K562 (cell line): Measurements from ENCODE around the gene TSC22D1. TPM values are rescaled to one million over a fixed set of nuclear protein-coding genes. Genes with fewer than 3 reads are reported as not detected.

Experiments
- CBFB ChIP-seq: sonication (generic); formaldehyde crosslinking; IDR thresholded peaks from 2 replicates; pipeline ENCODE4 v1.4.0; 2020; ENCODE audit warnings: mild to moderate bottlenecking, missing genetic modification reagents
- CEBPB ChIP-seq: fragments of 450-650 bp; IDR thresholded peaks from 2 replicates; pipeline ENCODE4 v1.6.1; 2016; ENCODE audit warnings: missing genetic modification characterization, missing compliant biosample characterization
- HMGN3 ChIP-seq: IDR thresholded peaks from 2 replicates; pipeline ENCODE4 v1.6.1; 2011; ENCODE audit warnings: borderline replicate concordance, low read depth, mild to moderate bottlenecking, mixed read lengths, low read length; ENCODE audit not compliant: insufficient read length; ENCODE audit errors: extremely low read depth
- KAT2B ChIP-seq: IDR thresholded peaks from one replicate; pipeline ENCODE4 v1.6.1; 2012; ENCODE audit warnings: low read depth, mild to moderate bottlenecking, control low read depth, inconsistent platforms, low read length, moderate library complexity
- MTF1 ChIP-seq: fragments of 250-450 bp; sonication (Bioruptor Pico); IDR thresholded peaks from 2 replicates; pipeline ENCODE4 v1.9.0; 2021; ENCODE audit warnings: moderate library complexity, mild to moderate bottlenecking, inconsistent platforms, borderline replicate concordance
- PHF21A ChIP-seq: fragments of 450-650 bp; IDR thresholded peaks from 2 replicates; pipeline ENCODE4 v1.6.1; 2017; ENCODE audit warnings: low read depth, borderline replicate concordance
- SUPT5H ChIP-seq: fragments of 450-650 bp; IDR thresholded peaks from 2 replicates; pipeline ENCODE4 v1.6.1; 2016
- TAF7 ChIP-seq: fragments of 450-650 bp; IDR thresholded peaks from 2 replicates; pipeline ENCODE4 v1.6.1; 2016; ENCODE audit warnings: missing genetic modification characterization, missing compliant biosample characterization
- U2AF2 ChIP-seq: fragments of 200-400 bp; formaldehyde crosslinking; optimal IDR thresholded peaks from 2 replicates; pipeline ENCODE3; 2017; ENCODE audit warnings: low read depth, mild to moderate bottlenecking, low read length
- ZC3H8 ChIP-seq: fragments of 450-650 bp; IDR thresholded peaks from 2 replicates; pipeline ENCODE4 v1.6.1; 2017
- polyA plus RNA-seq, 8 experiments: library from polyadenylated mRNA; depleted of rRNA in 4 of 8; stranded (reverse) in 5 of 8; unstranded in 3 of 8; fragments of >200 nt; fragmentation: Nextera tagmentation in 2 of 8; fragmentation: Illumina TruSeq in 1 of 8; extraction: Ambion mirVana in 2 of 8; extraction: Trizol in 1 of 8; gene quantifications; 2 replicates each; pipeline versions ENCODE4 v1.2.1 to v1.2.3, GENCODE V29; 2011 to 2014; ENCODE audit warnings: inconsistent platforms in 1 of 8, missing spikeins in 1 of 8
- total RNA-seq, 7 experiments: library from RNA; depleted of rRNA in 6 of 7; stranded (reverse); fragments of >200 nt in 6 of 7; fragmentation: Illumina TruSeq in 2 of 7; extraction: Trizol in 2 of 7; gene quantifications; 2 replicates each; pipeline versions ENCODE4 v1.2.1 to v1.2.3, GENCODE V29; 2011 to 2021; ENCODE audit warnings: low replicate concordance in 1 of 7
- TF ChIP-seq, protein P1 (sequence below), 2 experiments: fragments of 450-650 bp; IDR thresholded peaks; 2 replicates each; pipeline ENCODE4 v1.6.1; 2016; ENCODE audit warnings: mild to moderate bottlenecking in 2 of 2, borderline replicate concordance in 1 of 2, low read depth in 1 of 2, moderate library complexity in 1 of 2
- TF ChIP-seq, protein P2 (sequence below): fragments of 200-800 bp; sonication (Bioruptor generic); IDR thresholded peaks from 2 replicates; pipeline ENCODE4 v1.6.1; 2016; ENCODE audit warnings: missing genetic modification characterization, missing compliant biosample characterization
- TF ChIP-seq, protein P3 (sequence below): fragments of 250-450 bp; sonication (Bioruptor Pico); IDR thresholded peaks from 2 replicates; pipeline ENCODE4 v1.5.0; 2022; ENCODE audit warnings: mild to moderate bottlenecking

TSC22D1 gene
- total and polyA plus RNA-seq, 9 of the 15 experiments (the other 6 are each of a cell fraction or from before 2014, with no cell fraction given), result 2.6 to 19.8 (median 8.4) TPM

DNA sequence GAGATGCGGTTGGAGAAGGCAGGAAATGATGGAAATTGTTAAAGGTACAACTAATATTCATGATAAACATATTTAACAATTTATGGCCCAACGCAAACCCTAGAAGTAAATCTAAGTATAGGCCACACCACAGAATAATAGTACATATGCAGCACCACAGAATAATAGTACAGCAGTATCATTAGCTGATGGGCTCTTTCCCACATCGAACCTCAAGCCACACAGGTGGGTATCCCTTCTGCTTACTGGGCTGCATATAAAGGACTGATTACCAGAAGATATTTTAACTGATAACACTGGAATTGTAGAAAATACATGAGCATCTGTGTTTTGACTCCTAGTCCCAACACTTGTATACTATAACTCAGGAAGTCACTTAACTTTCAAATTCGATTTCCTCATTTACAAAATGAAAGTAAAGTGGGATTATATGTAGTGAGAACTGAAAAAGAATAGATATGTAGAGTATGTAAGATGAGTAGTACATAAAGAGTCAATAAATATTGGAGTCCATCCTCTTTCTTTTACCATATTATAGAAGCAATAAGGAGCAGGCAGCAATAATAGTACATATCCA, 91.5 kb downstream of the TSC22D1 start (continued):
- TF ChIP-seq, protein P1, sequence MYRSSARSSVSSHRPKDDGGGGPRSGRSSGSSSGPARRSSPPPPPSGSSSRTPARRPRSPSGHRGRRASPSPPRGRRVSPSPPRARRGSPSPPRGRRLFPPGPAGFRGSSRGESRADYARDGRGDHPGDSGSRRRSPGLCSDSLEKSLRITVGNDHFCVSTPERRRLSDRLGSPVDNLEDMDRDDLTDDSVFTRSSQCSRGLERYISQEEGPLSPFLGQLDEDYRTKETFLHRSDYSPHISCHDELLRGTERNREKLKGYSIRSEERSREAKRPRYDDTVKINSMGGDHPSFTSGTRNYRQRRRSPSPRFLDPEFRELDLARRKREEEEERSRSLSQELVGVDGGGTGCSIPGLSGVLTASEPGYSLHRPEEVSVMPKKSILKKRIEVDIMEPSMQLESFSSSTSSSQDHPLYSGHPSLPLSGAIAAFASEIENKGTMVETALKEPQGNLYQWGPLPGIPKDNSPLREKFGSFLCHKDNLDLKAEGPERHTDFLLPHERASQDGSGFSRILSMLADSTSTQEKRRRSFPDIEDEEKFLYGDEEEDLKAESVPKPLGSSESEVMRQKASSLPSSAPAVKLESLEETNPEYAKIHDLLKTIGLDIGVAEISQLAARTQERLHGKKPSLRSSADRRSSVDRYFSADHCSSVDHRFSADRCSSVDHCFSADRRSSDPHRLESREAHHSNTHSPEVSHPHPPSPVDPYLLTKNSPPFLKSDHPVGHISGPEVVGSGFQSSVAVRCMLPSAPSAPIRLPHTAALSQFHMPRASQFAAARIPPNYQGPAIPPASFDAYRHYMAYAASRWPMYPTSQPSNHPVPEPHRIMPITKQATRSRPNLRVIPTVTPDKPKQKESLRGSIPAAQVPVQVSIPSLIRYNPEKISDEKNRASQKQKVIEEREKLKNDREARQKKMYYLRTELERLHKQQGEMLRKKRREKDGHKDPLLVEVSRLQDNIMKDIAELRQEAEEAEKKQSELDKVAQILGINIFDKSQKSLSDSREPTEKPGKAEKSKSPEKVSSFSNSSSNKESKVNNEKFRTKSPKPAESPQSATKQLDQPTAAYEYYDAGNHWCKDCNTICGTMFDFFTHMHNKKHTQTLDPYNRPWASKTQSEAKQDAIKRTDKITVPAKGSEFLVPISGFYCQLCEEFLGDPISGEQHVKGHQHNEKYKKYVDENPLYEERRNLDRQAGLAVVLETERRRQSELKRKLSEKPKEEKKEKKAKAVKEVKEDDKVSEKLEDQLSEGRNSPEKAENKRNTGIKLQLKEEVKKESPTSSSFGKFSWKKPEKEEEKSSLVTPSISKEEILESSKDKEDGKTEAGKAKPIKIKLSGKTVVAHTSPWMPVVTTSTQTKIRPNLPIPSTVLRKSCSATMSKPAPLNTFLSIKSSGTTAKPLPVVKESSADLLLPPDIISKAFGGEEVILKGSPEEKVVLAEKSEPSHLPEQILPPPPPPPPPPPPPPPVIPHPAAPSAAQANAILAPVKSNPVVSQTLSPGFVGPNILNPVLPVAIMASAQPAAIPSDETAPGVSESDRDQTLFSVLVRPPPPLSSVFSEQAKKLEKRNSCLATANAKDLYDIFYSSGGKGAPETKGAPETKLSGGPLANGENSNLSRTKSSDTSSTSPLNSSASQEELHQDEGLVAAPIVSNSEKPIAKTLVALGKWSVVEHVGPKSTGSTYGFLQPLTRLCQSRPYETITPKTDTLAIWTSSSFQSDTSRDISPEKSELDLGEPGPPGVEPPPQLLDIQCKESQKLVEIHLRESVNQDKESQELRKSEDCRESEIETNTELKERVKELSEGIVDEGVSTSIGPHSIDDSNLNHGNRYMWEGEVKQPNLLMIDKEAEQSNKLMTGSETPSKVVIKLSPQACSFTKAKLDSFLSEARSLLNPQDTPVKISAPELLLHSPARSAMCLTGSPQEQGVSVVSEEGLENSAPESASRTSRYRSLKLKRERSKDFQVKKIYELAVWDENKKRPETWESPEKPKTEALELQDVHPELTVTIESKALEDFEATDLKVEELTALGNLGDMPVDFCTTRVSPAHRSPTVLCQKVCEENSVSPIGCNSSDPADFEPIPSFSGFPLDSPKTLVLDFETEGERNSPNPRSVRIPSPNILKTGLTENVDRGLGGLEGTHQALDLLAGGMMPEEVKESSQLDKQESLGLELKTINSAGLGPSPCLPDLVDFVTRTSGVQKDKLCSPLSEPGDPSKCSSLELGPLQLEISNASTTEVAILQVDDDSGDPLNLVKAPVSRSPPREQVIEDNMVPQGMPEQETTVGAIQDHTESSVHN (IDR thresholded peaks at IDR 0.05; ENCODE audit: borderline replicate concordance in 1 of 2, low read depth in 1 of 2), result no peak
- TF ChIP-seq SUPT5H (no peak), U2AF2 (no peak), KAT2B (no peak), CEBPB (tag) (no peak), PHF21A (no peak), TAF7 (tag) (no peak), HMGN3 (no peak), CBFB (CRISPR knock-in tag) (no peak), MTF1 (no peak), ZC3H8 (no peak)
- TF ChIP-seq, protein P2, sequence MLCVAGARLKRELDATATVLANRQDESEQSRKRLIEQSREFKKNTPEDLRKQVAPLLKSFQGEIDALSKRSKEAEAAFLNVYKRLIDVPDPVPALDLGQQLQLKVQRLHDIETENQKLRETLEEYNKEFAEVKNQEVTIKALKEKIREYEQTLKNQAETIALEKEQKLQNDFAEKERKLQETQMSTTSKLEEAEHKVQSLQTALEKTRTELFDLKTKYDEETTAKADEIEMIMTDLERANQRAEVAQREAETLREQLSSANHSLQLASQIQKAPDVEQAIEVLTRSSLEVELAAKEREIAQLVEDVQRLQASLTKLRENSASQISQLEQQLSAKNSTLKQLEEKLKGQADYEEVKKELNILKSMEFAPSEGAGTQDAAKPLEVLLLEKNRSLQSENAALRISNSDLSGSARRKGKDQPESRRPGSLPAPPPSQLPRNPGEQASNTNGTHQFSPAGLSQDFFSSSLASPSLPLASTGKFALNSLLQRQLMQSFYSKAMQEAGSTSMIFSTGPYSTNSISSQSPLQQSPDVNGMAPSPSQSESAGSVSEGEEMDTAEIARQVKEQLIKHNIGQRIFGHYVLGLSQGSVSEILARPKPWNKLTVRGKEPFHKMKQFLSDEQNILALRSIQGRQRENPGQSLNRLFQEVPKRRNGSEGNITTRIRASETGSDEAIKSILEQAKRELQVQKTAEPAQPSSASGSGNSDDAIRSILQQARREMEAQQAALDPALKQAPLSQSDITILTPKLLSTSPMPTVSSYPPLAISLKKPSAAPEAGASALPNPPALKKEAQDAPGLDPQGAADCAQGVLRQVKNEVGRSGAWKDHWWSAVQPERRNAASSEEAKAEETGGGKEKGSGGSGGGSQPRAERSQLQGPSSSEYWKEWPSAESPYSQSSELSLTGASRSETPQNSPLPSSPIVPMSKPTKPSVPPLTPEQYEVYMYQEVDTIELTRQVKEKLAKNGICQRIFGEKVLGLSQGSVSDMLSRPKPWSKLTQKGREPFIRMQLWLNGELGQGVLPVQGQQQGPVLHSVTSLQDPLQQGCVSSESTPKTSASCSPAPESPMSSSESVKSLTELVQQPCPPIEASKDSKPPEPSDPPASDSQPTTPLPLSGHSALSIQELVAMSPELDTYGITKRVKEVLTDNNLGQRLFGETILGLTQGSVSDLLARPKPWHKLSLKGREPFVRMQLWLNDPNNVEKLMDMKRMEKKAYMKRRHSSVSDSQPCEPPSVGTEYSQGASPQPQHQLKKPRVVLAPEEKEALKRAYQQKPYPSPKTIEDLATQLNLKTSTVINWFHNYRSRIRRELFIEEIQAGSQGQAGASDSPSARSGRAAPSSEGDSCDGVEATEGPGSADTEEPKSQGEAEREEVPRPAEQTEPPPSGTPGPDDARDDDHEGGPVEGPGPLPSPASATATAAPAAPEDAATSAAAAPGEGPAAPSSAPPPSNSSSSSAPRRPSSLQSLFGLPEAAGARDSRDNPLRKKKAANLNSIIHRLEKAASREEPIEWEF, result no peak
- TF ChIP-seq, protein P3, sequence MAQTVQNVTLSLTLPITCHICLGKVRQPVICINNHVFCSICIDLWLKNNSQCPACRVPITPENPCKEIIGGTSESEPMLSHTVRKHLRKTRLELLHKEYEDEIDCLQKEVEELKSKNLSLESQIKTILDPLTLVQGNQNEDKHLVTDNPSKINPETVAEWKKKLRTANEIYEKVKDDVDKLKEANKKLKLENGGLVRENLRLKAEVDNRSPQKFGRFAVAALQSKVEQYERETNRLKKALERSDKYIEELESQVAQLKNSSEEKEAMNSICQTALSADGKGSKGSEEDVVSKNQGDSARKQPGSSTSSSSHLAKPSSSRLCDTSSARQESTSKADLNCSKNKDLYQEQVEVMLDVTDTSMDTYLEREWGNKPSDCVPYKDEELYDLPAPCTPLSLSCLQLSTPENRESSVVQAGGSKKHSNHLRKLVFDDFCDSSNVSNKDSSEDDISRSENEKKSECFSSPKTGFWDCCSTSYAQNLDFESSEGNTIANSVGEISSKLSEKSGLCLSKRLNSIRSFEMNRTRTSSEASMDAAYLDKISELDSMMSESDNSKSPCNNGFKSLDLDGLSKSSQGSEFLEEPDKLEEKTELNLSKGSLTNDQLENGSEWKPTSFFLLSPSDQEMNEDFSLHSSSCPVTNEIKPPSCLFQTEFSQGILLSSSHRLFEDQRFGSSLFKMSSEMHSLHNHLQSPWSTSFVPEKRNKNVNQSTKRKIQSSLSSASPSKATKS, result no peak
